Measurements from ENCODE around the gene COPZ2. TPM values are rescaled to one million over a fixed set of nuclear protein-coding genes. Genes with fewer than 3 reads are reported as not detected.

Gene COPZ2
- polyA plus RNA-seq, 3 donors = 4.2 to 12.2 (median 6.9) TPM

DNA sequence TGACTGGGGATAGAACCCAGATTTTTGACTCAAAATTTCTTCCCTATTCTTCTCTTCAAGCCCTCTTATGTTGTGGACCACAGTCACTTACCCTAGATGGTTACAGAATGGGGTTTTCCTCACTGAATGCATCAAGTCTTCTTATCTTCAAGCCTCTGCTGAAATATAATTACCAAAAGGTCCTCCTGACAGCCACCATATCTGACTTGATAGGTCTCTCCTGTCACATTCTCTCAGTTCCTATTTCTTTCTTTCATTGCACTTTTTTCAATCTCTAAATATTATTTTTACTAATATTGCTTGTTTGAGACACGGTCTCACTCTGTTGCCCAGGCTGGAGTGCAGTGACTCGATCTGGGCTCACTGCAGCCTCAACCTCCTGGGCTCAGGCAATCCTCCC lies 1.1 kb upstream of the COPZ2 start:
- intact Hi-C loops (cut with micrococcal nuclease) = no loop called here
- no peak overlapping the region for H3K4me3 ChIP-seq (replicated peaks in 1 of 3; ENCODE audit: low read depth in 2 of 3, low read length in 3 of 3)
- no peak overlapping the region for H3K27ac Mint-ChIP-seq
- H3K4me1 ChIP-seq (ENCODE audit: control insufficient read depth in 1 of 2, insufficient read depth in 2 of 2, low read length in 2 of 2) = peaks cover 6 to 10% of the 10 kb centered on the region in 2 donors
- no peaks in the 10 kb centered on the region for H3K9me3 ChIP-seq (replicated peaks in 1 of 2; ENCODE audit: control insufficient read depth in 1 of 2, insufficient read depth in 1 of 2, low read length in 2 of 2)
- H3K36me3 Mint-ChIP-seq = peaks cover 4 to 6% of the 10 kb centered on the region in 2 donors
- no peaks in the 10 kb centered on the region for H3K79me2 ChIP-seq (ENCODE audit: insufficient read depth, low read length)
- peak overlapping the region in 1 of 2 donors; percentile 84 for H3K4me3 Mint-ChIP-seq
- no peak overlapping the region for H3K4me2 ChIP-seq (replicated peaks; ENCODE audit: extremely low read depth, low read length, poor library complexity, severe bottlenecking)
- no peak overlapping the region for H3K9ac ChIP-seq (ENCODE audit: insufficient read depth, low read length, poor library complexity, severe bottlenecking)
- peaks cover 0 to 5% (median 3%) of the 10 kb centered on the region in 7 donors for H3K9me3 Mint-ChIP-seq
- H2AFZ ChIP-seq (ENCODE audit: insufficient read depth, low read depth, low read length, poor library complexity, severe bottlenecking) = no peak overlapping the region
- no peak overlapping the region for H3K27ac ChIP-seq (ENCODE audit: low read depth in 1 of 2, low read length in 2 of 2)
- H4K20me1 ChIP-seq (ENCODE audit: insufficient read depth, low read length) = no peaks in the 10 kb centered on the region
- peaks cover 12% of the 10 kb centered on the region for H3K4me1 Mint-ChIP-seq
- H3K36me3 ChIP-seq (replicated peaks in 1 of 2; ENCODE audit: control insufficient read depth in 1 of 2, insufficient read depth in 2 of 2, low read length in 2 of 2) = no peaks in the 10 kb centered on the region
- no CpG with 5 or more reads among the region's 2 CpGs for WGBS (ENCODE audit: insufficient coverage)
- DNase-seq = no peak
- H3K27me3 Mint-ChIP-seq (ENCODE audit: low read depth in 3 of 3) = peaks cover 37 to 66% (median 57%) of the 10 kb centered on the region in 3 donors
- H3K27me3 ChIP-seq (ENCODE audit: control insufficient read depth in 2 of 2, insufficient read depth in 2 of 2, low read length in 2 of 2) = peaks cover 23 to 40% of the 10 kb centered on the region in 2 donors
- no peak for TF ChIP-seq CTCF (IDR thresholded peaks at IDR 0.05)

DNA sequence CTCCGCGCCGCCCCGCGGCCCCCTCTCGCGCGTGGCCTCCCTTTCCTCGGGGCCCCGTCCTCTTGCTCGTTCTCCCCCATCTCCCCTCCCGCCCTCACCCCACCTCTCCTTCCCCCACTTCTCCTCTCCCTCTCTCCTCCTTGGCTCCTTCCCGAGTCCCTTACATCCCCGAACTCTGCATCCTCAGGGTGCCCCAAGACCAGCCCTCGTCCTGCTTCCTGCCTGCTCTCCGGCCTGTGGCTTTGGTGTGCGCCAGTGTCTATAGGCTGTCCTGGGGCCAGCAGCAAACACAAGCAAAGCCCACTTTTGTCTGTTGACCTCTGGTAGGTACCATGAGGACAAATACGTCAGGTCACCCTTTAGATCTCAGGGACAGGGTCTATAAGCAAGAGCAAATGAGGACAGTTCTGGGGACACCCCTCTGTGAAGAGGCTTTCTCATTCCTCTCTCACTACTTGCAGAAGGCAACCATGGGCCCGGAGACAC lies 284 bp upstream of the COPZ2 start:
- Mint-ChIP-seq H3K4me1 (peaks cover 12% of the 10 kb centered on the region), H3K4me3 (peak overlapping the region; percentile 77 to 84), H3K9me3 (peaks cover 0 to 5% (median 3%) of the 10 kb centered on the region in 7 donors), H3K27ac (no peak overlapping the region), H3K27me3 (ENCODE audit: low read depth in 3 of 3) (peaks cover 43 to 69% (median 60%) of the 10 kb centered on the region in 3 donors), H3K36me3 (peaks cover 4 to 6% of the 10 kb centered on the region in 2 donors)
- Histone ChIP-seq H2AFZ (ENCODE audit: insufficient read depth, low read depth, low read length, poor library complexity, severe bottlenecking) (peak overlapping the region; percentile 57), H3K9me3 (replicated peaks in 1 of 2; ENCODE audit: control insufficient read depth in 1 of 2, insufficient read depth in 1 of 2, low read length in 2 of 2) (no peaks in the 10 kb centered on the region), H3K79me2 (ENCODE audit: insufficient read depth, low read length) (no peaks in the 10 kb centered on the region), H3K27ac (ENCODE audit: low read depth in 1 of 2, low read length in 2 of 2) (no peak overlapping the region), H3K4me3 (replicated peaks in 1 of 3; ENCODE audit: low read depth in 2 of 3, low read length in 3 of 3) (peak overlapping the region in 1 of 3 experiments; percentile 61), H4K20me1 (ENCODE audit: insufficient read depth, low read length) (no peaks in the 10 kb centered on the region), H3K4me2 (replicated peaks; ENCODE audit: extremely low read depth, low read length, poor library complexity, severe bottlenecking) (peak overlapping the region; percentile 83), H3K4me1 (ENCODE audit: control insufficient read depth in 1 of 2, insufficient read depth in 2 of 2, low read length in 2 of 2) (peaks cover 6 to 10% of the 10 kb centered on the region in 2 donors), H3K36me3 (replicated peaks in 1 of 2; ENCODE audit: control insufficient read depth in 1 of 2, insufficient read depth in 2 of 2, low read length in 2 of 2) (no peaks in the 10 kb centered on the region), H3K27me3 (ENCODE audit: control insufficient read depth in 2 of 2, insufficient read depth in 2 of 2, low read length in 2 of 2) (peaks cover 23 to 45% of the 10 kb centered on the region in 2 donors), H3K9ac (ENCODE audit: insufficient read depth, low read length, poor library complexity, severe bottlenecking) (no peak overlapping the region)
- no peak for DNase-seq
- TF ChIP-seq CTCF (IDR thresholded peaks at IDR 0.05) = no peak
- intact Hi-C loops (cut with micrococcal nuclease) = no loop called here
- WGBS (ENCODE audit: insufficient coverage) = 12% methylated on average over 14 of the region's 19 CpGs
